HG02938 (cell line): ENCODE results near the gene MMRN1.
A peak's percentile ranks its signal among the peaks of the same experiment; 100 is the strongest.

Experiments
- ATAC-seq: cut with Tn5 transposase; IDR thresholded peaks from one replicate; pipeline ENCODE4 v1.9.1; 2021; ENCODE audit warnings: mild to moderate bottlenecking, moderate library complexity; ENCODE audit not compliant: unreplicated experiment

MMRN1 gene

GRCh38 chr4:89906777-89907521 lies 12.3 kb downstream of the MMRN1 start:
- ATAC-seq: no peak

GRCh38 chr4:89909889-89910288 lies 15.2 kb downstream of the MMRN1 start:
- ATAC-seq: no peak

- no peak for ATAC-seq
These were observed 19.0 kb downstream of the MMRN1 start for GRCh38 chr4:89913623-89914022.

- ATAC-seq: no peak
These were observed 20.2 kb downstream of the MMRN1 start for GRCh38 chr4:89914609-89915550.

GRCh38 chr4:89915937-89916336 lies 21.3 kb downstream of the MMRN1 start:
- no peak for ATAC-seq

GRCh38 chr4:89922848-89923416 lies 28.3 kb downstream of the MMRN1 start:
- no peak for ATAC-seq

- no peak for ATAC-seq
These were observed 34.2 kb downstream of the MMRN1 start for GRCh38 chr4:89928838-89929237.

GRCh38 chr4:89929425-89930159 lies 34.9 kb downstream of the MMRN1 start:
- peak; percentile 88 for ATAC-seq

- ATAC-seq: no peak
These were observed 44.9 kb downstream of the MMRN1 start for GRCh38 chr4:89939546-89939945.

- no peak for ATAC-seq
These were observed 45.3 kb downstream of the MMRN1 start for GRCh38 chr4:89939994-89940393.

GRCh38 chr4:89942811-89943210 lies 48.2 kb downstream of the MMRN1 start:
- ATAC-seq: no peak

- no peak for ATAC-seq
These were observed 55.2 kb downstream of the MMRN1 start for GRCh38 chr4:89949782-89950387.

GRCh38 chr4:89952458-89952857 lies 57.8 kb downstream of the MMRN1 start:
- no peak for ATAC-seq

GRCh38 chr4:89954906-89955695 lies 60.4 kb downstream of the MMRN1 start:
- ATAC-seq: no peak

GRCh38 chr4:89957046-89957926 lies 62.6 kb downstream of the MMRN1 start:
- no peak for ATAC-seq

GRCh38 chr4:89981789-89982334 lies 87.2 kb downstream of the MMRN1 start:
- ATAC-seq: no peak

- no peak for ATAC-seq
These were observed 93.6 kb downstream of the MMRN1 start for GRCh38 chr4:89988268-89988667.

- ATAC-seq: no peak
These were observed 98.1 kb downstream of the MMRN1 start for GRCh38 chr4:89992744-89993143.
